T-cell (primary cell): Measurements from ENCODE around the gene KCTD19. TPM values are rescaled to one million over a fixed set of nuclear protein-coding genes. Genes with fewer than 3 reads are reported as not detected.
A peak's percentile ranks its signal among the peaks of the same experiment; 100 is the strongest.
"Not testable (repeated sequence)": the region's sequence is repeated elsewhere in the genome, so short reads cannot be mapped to it uniquely, and the experiment has no call there.

Source experiments
- ATAC-seq, 4 experiments: fragments of 200-7000 bp in 3 of 4; fragments of 150-1000 bp in 1 of 4; cut with Tn5 transposase; replicated peaks in 1 of 4; 1 replicate in 3 of 4; 2 replicates in 1 of 4; pipeline ENCODE4 v1.10.0; 2021; ENCODE audit warnings: moderate library complexity in 3 of 4, mild to moderate bottlenecking in 2 of 4, moderate number of reproducible peaks in 1 of 4
- CTCF ChIA-PET, 2 donors: fragments of 300-600 bp; sonication (Branson Sonifier 250); formaldehyde crosslinking; loops; one replicate each; lab custom pipeline; 2022; ENCODE audit warnings: antibody characterized with exemption in 2 of 2; lab: Charles Lee
- POLR2A ChIA-PET, 2 donors: fragments of 300-600 bp; sonication (Branson Sonifier 250); formaldehyde crosslinking; loops; one replicate each; lab custom pipeline; 2022; ENCODE audit warnings: antibody characterized with exemption in 2 of 2; lab: Charles Lee
- DNase-seq, 35 experiments: peaks; one replicate each; pipeline versions ENCODE4 v3.0.0 to v3.0.0-alpha.2; 2013 to 2023
- H3K27ac ChIP-seq: one replicate; pipeline ENCODE4 v1.5.1; 2013; ENCODE audit warnings: low read length
- H3K27me3 ChIP-seq, 2 experiments: replicated peaks in 1 of 2; 1 replicate in 1 of 2; 2 replicates in 1 of 2; pipeline versions ENCODE4 v1.6.1 to v1.7.0; 2013; ENCODE audit warnings: low read length in 1 of 2, mixed read lengths in 1 of 2; ENCODE audit not compliant: control insufficient read depth in 2 of 2, insufficient read depth in 2 of 2; ENCODE audit errors: extremely low read depth in 1 of 2
- H3K36me3 ChIP-seq, 2 donors: 1 replicate in 1 of 2; 2 replicates in 1 of 2; pipeline versions ENCODE4 v1.6.1 to v1.7.0; 2013; ENCODE audit warnings: low read length in 1 of 2; ENCODE audit not compliant: control insufficient read depth in 2 of 2, insufficient read depth in 1 of 2; ENCODE audit errors: extremely low read depth in 1 of 2
- H3K4me1 ChIP-seq, 2 experiments: 1 replicate in 1 of 2; 2 replicates in 1 of 2; pipeline versions ENCODE4 v1.6.1 to v1.7.0; 2013; ENCODE audit warnings: low read length in 2 of 2, mixed read lengths in 1 of 2; ENCODE audit not compliant: insufficient read depth in 2 of 2, control insufficient read depth in 1 of 2; ENCODE audit errors: extremely low read depth in 1 of 2
- H3K4me3 ChIP-seq, 2 donors: 1 replicate in 1 of 2; 2 replicates in 1 of 2; pipeline versions ENCODE4 v1.5.1 to v1.7.0; 2013; ENCODE audit warnings: mild to moderate bottlenecking in 2 of 2, low read length in 1 of 2, moderate library complexity in 1 of 2; ENCODE audit not compliant: control insufficient read depth in 1 of 2; ENCODE audit errors: extremely low read depth in 1 of 2
- H3K9me3 ChIP-seq: 2 replicates; pipeline ENCODE4 v1.7.0; 2013
- H3K27ac Mint-ChIP-seq, 2 donors: one replicate each; pipeline ENCODE4 v1.8.0; 2020 to 2021; ENCODE audit warnings: mild to moderate bottlenecking in 2 of 2, mixed read lengths in 2 of 2
- H3K27me3 Mint-ChIP-seq, 2 donors: one replicate each; pipeline ENCODE4 v1.8.0; 2021 to 2022; ENCODE audit warnings: mixed read lengths in 2 of 2
- H3K36me3 Mint-ChIP-seq: one replicate; pipeline ENCODE4 v1.8.0; 2021; ENCODE audit warnings: mixed read lengths
- H3K4me1 Mint-ChIP-seq, 3 donors: one replicate each; pipeline ENCODE4 v1.8.0; 2020 to 2022; ENCODE audit warnings: mixed read lengths in 3 of 3, mild to moderate bottlenecking in 1 of 3
- H3K4me3 Mint-ChIP-seq, 3 donors: one replicate each; pipeline ENCODE4 v1.8.0; 2020 to 2022; ENCODE audit warnings: mild to moderate bottlenecking in 3 of 3, mixed read lengths in 3 of 3, moderate library complexity in 3 of 3
- H3K9me3 Mint-ChIP-seq, 3 donors: one replicate each; pipeline ENCODE4 v1.8.0; 2020 to 2022; ENCODE audit warnings: mixed read lengths in 3 of 3
- WGBS: methylation state at CpG from one replicate; pipeline ENCODE4 v1.1.5; 2013; ENCODE audit warnings: missing lambda C conversion rate; ENCODE audit not compliant: insufficient coverage; 5-methylcytosine and 5-hydroxymethylcytosine counted together
- total RNA-seq, 35 experiments: library from RNA in 6 of 35; stranded (reverse) in 6 of 35; fragments of 120-200 nt in 1 of 35; gene quantifications; one replicate each; pipeline versions ENCODE4 v1.2.1 to v1.2.4 and lab custom pipeline; 2013 to 2026

KCTD19 gene
- total RNA-seq: not detected
- not detected for total RNA-seq (2013)
- 0 to 0.20 (median 0.05) reads per million in 29 experiments for total RNA-seq (lab: John Stamatoyannopoulos, UW)

GRCh38 chr16:67326472-67327309, at the start of gene KCTD19, which contains the start of gene LRRC36:
TSS of gene KCTD19 (minus strand) at chr16:67326741. CDS start at chr16:67326707, 34 bp downstream.
TSS of gene LRRC36 (plus strand) at chr16:67326815. CDS start at chr16:67326863, 48 bp downstream.
- Histone ChIP-seq H3K9me3 (no peaks in the 10 kb centered on the region), H3K4me3 (peak within 1 kb of the TSS; percentile 53 to 90), H3K4me1 (peaks cover 3 to 19% of the 10 kb centered on the region in 2 experiments), H3K27ac (no peak within 1 kb of the TSS), H3K27me3 (peaks cover 0 to 25% of the 10 kb centered on the region in 2 experiments), H3K36me3 (no peaks in the 10 kb centered on the region)
- DNase-seq (peak; percentile 2 to 63 (median 42)), ATAC-seq (peak; percentile 65 to 85 (median 80))
- Mint-ChIP-seq H3K4me3 (peak within 1 kb of the TSS; percentile 75 to 85 (median 76)), H3K9me3 (no peaks in the 10 kb centered on the region), H3K4me1 (peaks cover 8 to 19% (median 17%) of the 10 kb centered on the region in 3 donors), H3K36me3 (no peaks in the 10 kb centered on the region), H3K27ac (peak within 1 kb of the TSS; percentile 9 to 23), H3K27me3 (peaks cover 22 to 45% of the 10 kb centered on the region in 2 donors)
- 2% methylated on average over 50 of the region's 61 CpGs for WGBS
- POLR2A ChIA-PET: no interaction called here
- CTCF ChIA-PET: interaction anchor here (0.6 kb wide), 2 partner anchors 44 to 173 kb away, joined by 3 to 4 read pairs; no protein-coding TSS in a partner anchor

DNA sequence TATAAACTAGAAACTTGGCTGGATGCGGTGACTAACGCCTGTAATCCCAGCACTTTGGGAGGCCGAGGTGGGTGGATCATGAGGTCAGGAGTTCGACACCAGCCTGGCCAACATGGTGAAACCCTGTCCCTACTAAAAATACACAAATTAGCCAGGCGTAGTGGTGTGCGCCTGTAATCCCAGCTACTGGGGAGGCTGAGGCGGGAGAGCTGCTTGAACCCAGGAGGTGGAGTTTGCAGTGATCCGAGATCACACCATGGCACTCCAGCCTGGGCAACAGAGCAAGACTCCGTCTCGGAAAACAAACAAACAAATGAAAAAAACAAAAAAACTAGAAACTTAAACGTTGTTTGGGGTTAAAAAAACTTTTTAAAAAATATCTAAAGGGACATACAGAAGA, 49.5 kb upstream of the KCTD19 start:
- DNase-seq, H3K4me3 ChIP-seq, H3K36me3 ChIP-seq, H3K4me1 ChIP-seq, H3K4me1 Mint-ChIP-seq, H3K36me3 Mint-ChIP-seq, H3K9me3 Mint-ChIP-seq, POLR2A ChIA-PET, H3K27ac ChIP-seq, H3K4me3 Mint-ChIP-seq, CTCF ChIA-PET, ATAC-seq, H3K27ac Mint-ChIP-seq, H3K27me3 ChIP-seq, H3K9me3 ChIP-seq: not testable (repeated sequence)
- 100% methylated on average over 3 of the region's 11 CpGs for WGBS
- peaks cover 4 to 10% of the 10 kb centered on the region in 2 donors for H3K27me3 Mint-ChIP-seq

- H3K27ac Mint-ChIP-seq: no peak overlapping the region
- DNase-seq (no peak), ATAC-seq (no peak)
- H3K4me3 ChIP-seq: no peak overlapping the region
- H3K27me3 ChIP-seq: peaks cover 0 to 9% of the 10 kb centered on the region in 2 experiments
- H3K9me3 Mint-ChIP-seq: no peaks in the 10 kb centered on the region
- CTCF ChIA-PET: interaction anchor here in 1 of 2 donors (0.6 kb wide), 1 partner anchor 34 kb away, joined by 9 read pairs; no protein-coding TSS in a partner anchor
- POLR2A ChIA-PET: interaction anchor here in 1 of 2 donors (0.6 to 1.0 kb wide), 2 partner anchors 9 to 16 kb away, joined by 3 to 4 read pairs; no protein-coding TSS in a partner anchor
- H3K4me1 Mint-ChIP-seq: no peaks in the 10 kb centered on the region
- no peaks in the 10 kb centered on the region for H3K9me3 ChIP-seq
- no peak overlapping the region for H3K27ac ChIP-seq
- H3K36me3 ChIP-seq: no peaks in the 10 kb centered on the region
- peaks cover 1 to 7% of the 10 kb centered on the region in 2 donors for H3K27me3 Mint-ChIP-seq
- H3K4me3 Mint-ChIP-seq: no peak overlapping the region
- H3K4me1 ChIP-seq: no peaks in the 10 kb centered on the region
- H3K36me3 Mint-ChIP-seq: no peaks in the 10 kb centered on the region
Measured at GRCh38 chr16:67372664-67373063, 46.1 kb upstream of the KCTD19 start.

- no peaks in the 10 kb centered on the region for H3K36me3 Mint-ChIP-seq
- Histone ChIP-seq H3K4me1 (no peaks in the 10 kb centered on the region), H3K27ac (no peak overlapping the region), H3K9me3 (no peaks in the 10 kb centered on the region), H3K36me3 (no peaks in the 10 kb centered on the region), H3K27me3 (peaks cover 0 to 2% of the 10 kb centered on the region in 2 experiments), H3K4me3 (no peak overlapping the region)
- ATAC-seq: no peak
- no peak for DNase-seq
- H3K4me1 Mint-ChIP-seq: peaks cover 0 to 5% (median 2%) of the 10 kb centered on the region in 3 donors
- 78% methylated on average over 3 of the region's 4 CpGs for WGBS
- CTCF ChIA-PET: interaction anchor here in 1 of 2 donors (0.7 kb wide), 1 partner anchor 43 kb away, joined by 4 read pairs; no protein-coding TSS in a partner anchor
- no peaks in the 10 kb centered on the region for H3K27me3 Mint-ChIP-seq
- no peak overlapping the region for H3K27ac Mint-ChIP-seq
- H3K9me3 Mint-ChIP-seq: no peaks in the 10 kb centered on the region
- POLR2A ChIA-PET: no interaction called here
- H3K4me3 Mint-ChIP-seq: no peak overlapping the region
Measured at GRCh38 chr16:67370661-67371060, 44.1 kb upstream of the KCTD19 start.

- CTCF ChIA-PET: interaction anchor here (0.5 to 0.6 kb wide), 2 partner anchors 17 to 57 kb away, joined by 3 to 5 read pairs; no protein-coding TSS in a partner anchor
- no peaks in the 10 kb centered on the region for H3K9me3 Mint-ChIP-seq
- H3K27ac ChIP-seq: peak overlapping the region; percentile 4
- H3K27ac Mint-ChIP-seq: peak overlapping the region; percentile 35 to 36
- H3K36me3 ChIP-seq: no peaks in the 10 kb centered on the region
- no peaks in the 10 kb centered on the region for H3K27me3 ChIP-seq
- POLR2A ChIA-PET: no interaction called here
- H3K4me3 Mint-ChIP-seq: peak overlapping the region in 1 of 3 donors; percentile 26
- H3K4me1 Mint-ChIP-seq: peaks cover 13 to 25% (median 18%) of the 10 kb centered on the region in 3 donors
- no peak overlapping the region for H3K4me3 ChIP-seq
- peak in 2 of 4 experiments; percentile 16 to 36 for ATAC-seq
- no peaks in the 10 kb centered on the region for H3K9me3 ChIP-seq
- no peak for DNase-seq
- peaks cover 0 to 12% of the 10 kb centered on the region in 2 experiments for H3K4me1 ChIP-seq
- no peaks in the 10 kb centered on the region for H3K36me3 Mint-ChIP-seq
- peaks cover 0 to 1% of the 10 kb centered on the region in 2 donors for H3K27me3 Mint-ChIP-seq
Measured at GRCh38 chr16:67364600-67365235, 38.2 kb upstream of the KCTD19 start.

DNA sequence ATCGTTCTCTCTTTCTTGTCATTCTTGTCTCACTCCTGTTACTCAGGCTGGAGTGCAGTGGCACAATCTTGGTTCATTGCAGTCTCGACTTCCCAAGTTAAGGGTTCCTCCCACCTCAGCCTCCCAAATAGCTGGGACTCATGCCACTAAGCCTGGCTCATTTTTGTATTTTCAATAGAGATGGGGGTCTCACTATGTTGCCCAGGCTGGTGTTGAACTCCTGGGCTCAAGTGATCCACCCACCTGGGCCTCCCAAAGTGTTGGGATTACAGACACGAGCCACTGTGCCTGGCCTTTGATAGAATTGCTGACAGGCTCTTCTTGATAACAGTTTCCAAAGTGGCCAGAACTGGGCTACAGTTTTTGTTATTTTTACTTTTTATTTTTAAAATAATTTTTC, 34.5 kb upstream of the KCTD19 start:
- Histone ChIP-seq H3K4me3 (no peak overlapping the region), H3K27me3 (peaks cover 0 to 3% of the 10 kb centered on the region in 2 experiments), H3K36me3 (no peaks in the 10 kb centered on the region), H3K27ac (no peak overlapping the region), H3K9me3 (no peaks in the 10 kb centered on the region), H3K4me1 (peaks cover 0 to 12% of the 10 kb centered on the region in 2 experiments)
- WGBS: 60% methylated on average over 1 of the region's 3 CpGs
- no peak for ATAC-seq
- H3K36me3 Mint-ChIP-seq: no peaks in the 10 kb centered on the region
- no peaks in the 10 kb centered on the region for H3K9me3 Mint-ChIP-seq
- ChIA-PET POLR2A (no interaction called here), CTCF (no interaction called here)
- H3K27ac Mint-ChIP-seq: no peak overlapping the region
- no peak for DNase-seq
- H3K27me3 Mint-ChIP-seq: peaks cover 1 to 5% of the 10 kb centered on the region in 2 donors
- no peak overlapping the region for H3K4me3 Mint-ChIP-seq
- peaks cover 13 to 24% (median 18%) of the 10 kb centered on the region in 3 donors for H3K4me1 Mint-ChIP-seq
